Glutamatergic neuron (in vitro differentiated cells): ENCODE measurements around the gene SDC4. TPM values are rescaled to one million over a fixed set of nuclear protein-coding genes. Genes with fewer than 3 reads are reported as not detected.

Experiments
- DNase-seq: peaks from one replicate; pipeline ENCODE4 v3.0.0; 2022
- H3K27ac Mint-ChIP-seq: one replicate; pipeline ENCODE4 v1.8.0; 2020; ENCODE audit warnings: mild to moderate bottlenecking, mixed read lengths, inconsistent platforms; ENCODE audit not compliant: unreplicated experiment
- H3K27me3 Mint-ChIP-seq: one replicate; pipeline ENCODE4 v1.8.0; 2020; ENCODE audit warnings: mild to moderate bottlenecking, moderate library complexity, mixed read lengths, inconsistent platforms; ENCODE audit not compliant: unreplicated experiment
- H3K36me3 Mint-ChIP-seq: one replicate; pipeline ENCODE4 v1.8.0; 2020; ENCODE audit warnings: mild to moderate bottlenecking, mixed read lengths, inconsistent platforms; ENCODE audit not compliant: unreplicated experiment
- H3K4me1 Mint-ChIP-seq: one replicate; pipeline ENCODE4 v1.8.0; 2020; ENCODE audit warnings: mild to moderate bottlenecking, low read depth, mixed read lengths, inconsistent platforms; ENCODE audit not compliant: unreplicated experiment
- H3K4me3 Mint-ChIP-seq: one replicate; pipeline ENCODE4 v1.8.0; 2020; ENCODE audit warnings: mild to moderate bottlenecking, mixed read lengths, inconsistent platforms; ENCODE audit not compliant: unreplicated experiment
- H3K9me3 Mint-ChIP-seq: one replicate; pipeline ENCODE4 v1.8.0; 2020; ENCODE audit warnings: mild to moderate bottlenecking, moderate library complexity, mixed read lengths, inconsistent platforms; ENCODE audit not compliant: unreplicated experiment
- CTCF ChIP-seq: fragments of 200-600 bp; sonication (generic); IDR thresholded peaks from one replicate; pipeline ENCODE4 v1.5.0; 2021; ENCODE audit not compliant: partially characterized antibody, unreplicated experiment
- total RNA-seq: library from RNA; stranded (reverse); fragmentation: NEBNext Ultra II Directional; extraction: Animal tissue kit (Norgen Biotek cat#: 25700); gene quantifications from one replicate; pipeline ENCODE4 v1.2.1, GENCODE V29; 2021; ENCODE audit not compliant: unreplicated experiment

The SDC4 gene
- total RNA-seq, 1 donor from 2014 or later: 0.61 TPM

GRCh38 chr20:45361793-45362192 lies 13.6 kb upstream of the SDC4 start:
- no peak overlapping the region for H3K4me3 Mint-ChIP-seq
- no peak overlapping the region for H3K27ac Mint-ChIP-seq
- peaks cover 5% of the 10 kb centered on the region for H3K9me3 Mint-ChIP-seq
- no peak for DNase-seq
- no peaks in the 10 kb centered on the region for H3K27me3 Mint-ChIP-seq
- TF ChIP-seq CTCF: no peak
- H3K36me3 Mint-ChIP-seq: no peaks in the 10 kb centered on the region
- peaks cover 11% of the 10 kb centered on the region for H3K4me1 Mint-ChIP-seq

- Mint-ChIP-seq H3K4me3 (no peak overlapping the region), H3K36me3 (no peaks in the 10 kb centered on the region), H3K27ac (no peak overlapping the region), H3K27me3 (no peaks in the 10 kb centered on the region), H3K4me1 (peaks cover 10% of the 10 kb centered on the region), H3K9me3 (peaks cover 5% of the 10 kb centered on the region)
- no peak for TF ChIP-seq CTCF
- no peak for DNase-seq
Observed at GRCh38 chr20:45359406-45360148, 11.4 kb upstream of the SDC4 start.

GRCh38 chr20:45359069-45359405 lies 10.8 kb upstream of the SDC4 start:
- H3K9me3 Mint-ChIP-seq: peaks cover 5% of the 10 kb centered on the region
- H3K27me3 Mint-ChIP-seq: no peaks in the 10 kb centered on the region
- peaks cover 8% of the 10 kb centered on the region for H3K4me1 Mint-ChIP-seq
- no peaks in the 10 kb centered on the region for H3K36me3 Mint-ChIP-seq
- no peak overlapping the region for H3K4me3 Mint-ChIP-seq
- H3K27ac Mint-ChIP-seq: no peak overlapping the region
- DNase-seq: no peak
- no peak for TF ChIP-seq CTCF

- Mint-ChIP-seq H3K27ac (no peak overlapping the region), H3K36me3 (no peaks in the 10 kb centered on the region), H3K9me3 (peaks cover 5% of the 10 kb centered on the region), H3K4me1 (peaks cover 4% of the 10 kb centered on the region), H3K4me3 (no peak overlapping the region), H3K27me3 (no peaks in the 10 kb centered on the region)
- no peak for DNase-seq
- TF ChIP-seq CTCF: no peak
Observed at GRCh38 chr20:45358282-45359068, 10.3 kb upstream of the SDC4 start.
